ENCODE results near the gene UBXN10. TPM values are rescaled to one million over a fixed set of nuclear protein-coding genes. Genes with fewer than 3 reads are reported as not detected.

Gene UBXN10
- total RNA-seq, 2 experiments from 2014 or later = 0.41 to 0.63 TPM

DNA sequence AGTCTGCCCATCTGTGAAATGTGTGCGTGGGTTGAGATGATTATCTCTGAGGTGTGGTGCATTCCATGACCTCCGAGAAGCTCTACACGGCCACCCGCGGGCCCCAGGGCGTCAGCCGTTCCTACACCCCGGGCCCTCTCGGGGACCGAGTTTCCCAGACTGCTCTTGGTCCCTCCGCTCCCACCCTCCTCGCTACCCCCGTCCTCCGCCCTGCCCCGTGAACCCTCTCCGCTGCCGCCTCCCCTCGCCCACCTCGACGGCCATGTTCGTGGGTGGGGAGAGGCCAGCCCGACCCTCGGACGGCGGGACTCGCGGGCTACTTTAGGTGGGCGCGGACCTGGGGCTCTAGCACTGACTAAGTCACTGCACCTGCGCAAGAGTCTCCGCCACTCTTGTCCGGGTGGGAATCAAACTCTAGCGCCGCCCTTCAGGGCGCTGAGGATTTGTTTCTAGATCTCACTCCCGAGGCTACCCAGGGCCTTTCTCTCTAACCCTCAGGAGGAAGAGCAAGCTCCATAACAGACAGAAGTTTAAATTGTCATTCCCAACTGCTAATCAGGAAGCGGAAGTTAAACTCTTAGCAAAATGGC lies 57.1 kb downstream of the UBXN10 start:
- H3K27ac Mint-ChIP-seq = no peak overlapping the region
- DNase-seq (no peak), ATAC-seq (no peak)
- CTCF ChIA-PET = interaction anchor here (0.6 kb wide), 1 partner anchor 47 kb away, joined by 3 read pairs; no protein-coding TSS in a partner anchor
- H3K9me3 Mint-ChIP-seq (ENCODE audit: low read depth) = no peaks in the 10 kb centered on the region
- peaks cover under 1% of the 10 kb centered on the region for H3K4me1 Mint-ChIP-seq
- no peak overlapping the region for H3K4me3 Mint-ChIP-seq
- POLR2A ChIA-PET = no interaction called here
- intact Hi-C loops (cut with DNase I, micrococcal nuclease) = no loop called here
- no peaks in the 10 kb centered on the region for H3K36me3 Mint-ChIP-seq (ENCODE audit: low read depth)
- peaks cover 18% of the 10 kb centered on the region for H3K27me3 Mint-ChIP-seq

Other genes with a start within 250 kb of the UBXN10 start
- not detected for gene PLA2G2A, start 206.5 kb upstream of the UBXN10 start, total RNA-seq
- not detected for gene PLA2G5, start 115.9 kb upstream of the UBXN10 start, total RNA-seq
- not detected for gene PLA2G2D, start 66.6 kb upstream of the UBXN10 start, total RNA-seq
- gene PLA2G2F, start 46.8 kb upstream of the UBXN10 start, total RNA-seq = not detected
- under 1 TPM; 0.43 to 0.58 TPM for gene PLA2G2C, start 422 bp downstream of the UBXN10 start, total RNA-seq
- not detected for gene VWA5B1, start 104.8 kb downstream of the UBXN10 start, total RNA-seq

Measured in activated CD4-positive, alpha-beta T cell treated with anti-CD3 and anti-CD28 coated beads for 36 hours (primary cell).